Stimulated activated naive CD8-positive, alpha-beta T cell treated with anti-CD3 and anti-CD28 coated beads, Interleukin-15, Interleukin-2, amounts not matched to agents 100 U/mL and 50 U/mL, for 24 hours (primary cell): ENCODE measurements around the gene DOCK3.
A peak's percentile ranks its signal among the peaks of the same experiment; 100 is the strongest.
"Not testable (repeated sequence)": the region's sequence is repeated elsewhere in the genome, so short reads cannot be mapped to it uniquely, and the experiment has no call there.

Experiments used
- ATAC-seq: fragments of 150-1000 bp; cut with Tn5 transposase; one replicate; pipeline ENCODE4 v1.10.0; 2021
- DNase-seq: peaks from one replicate; pipeline ENCODE4 v3.0.0; 2021

Gene DOCK3

DNA sequence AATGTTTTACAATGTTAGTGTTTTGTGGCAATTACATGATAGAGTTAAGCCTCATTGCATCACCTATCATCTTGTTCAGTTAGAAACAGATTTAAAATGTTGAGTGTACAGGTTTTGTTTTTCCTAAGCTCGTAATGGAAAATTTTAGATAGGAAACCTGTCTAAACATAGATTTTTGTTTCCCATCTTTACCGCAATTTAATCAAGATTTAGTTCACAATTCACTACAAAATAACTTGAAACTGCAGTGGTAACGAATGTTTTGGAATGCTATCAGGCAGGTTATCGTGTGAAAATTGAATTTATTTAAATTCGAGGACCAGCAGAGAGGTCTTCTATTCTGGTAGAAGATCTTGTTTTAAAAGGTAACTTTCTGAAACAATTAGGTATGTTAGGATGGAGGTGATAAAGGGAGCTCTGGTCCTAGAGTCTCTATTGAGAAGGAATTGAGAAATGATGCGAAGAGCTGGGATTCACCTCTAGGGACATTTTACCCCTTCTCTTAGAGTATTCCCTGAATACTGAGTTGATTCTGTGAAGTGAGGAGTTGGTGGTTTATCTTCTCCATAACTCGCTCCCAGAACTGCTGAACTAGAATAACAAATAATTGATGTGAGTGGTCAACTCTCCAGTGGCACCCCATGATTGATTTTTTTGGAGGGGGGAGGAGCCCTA, 1.4 kb downstream of the DOCK3 start:
- ATAC-seq (no peak), DNase-seq (no peak)

DNA sequence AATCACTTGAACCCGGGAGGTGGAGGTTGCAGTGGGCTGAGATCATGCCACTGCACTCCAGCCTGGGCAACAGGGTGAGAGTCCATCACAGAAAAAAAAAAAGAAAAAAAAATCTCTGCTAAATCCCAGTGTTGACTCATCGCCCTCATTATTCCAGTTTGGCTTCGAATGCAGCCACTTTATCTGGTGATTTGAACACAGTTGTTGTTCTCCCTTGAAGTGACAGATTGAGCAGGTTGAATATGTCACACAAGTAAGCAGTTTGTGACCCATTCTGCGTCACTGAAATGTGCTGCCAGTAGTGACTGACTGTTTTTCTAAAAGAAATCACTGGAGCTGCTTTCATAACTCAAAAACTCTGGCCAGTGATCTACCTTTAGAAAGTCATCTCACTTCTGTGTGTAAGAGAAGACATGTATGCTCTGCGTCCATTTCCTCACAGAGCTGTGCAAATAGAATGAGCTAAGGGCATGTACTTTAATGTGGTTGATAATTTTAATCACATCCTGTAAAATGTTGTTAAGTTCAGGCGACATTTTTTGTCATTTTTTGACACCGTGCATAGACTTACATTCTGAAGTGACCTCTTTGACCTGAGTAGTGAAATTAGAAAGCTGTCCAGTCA, 12.5 kb downstream of the DOCK3 start:
- ATAC-seq (no peak), DNase-seq (no peak)

DNA sequence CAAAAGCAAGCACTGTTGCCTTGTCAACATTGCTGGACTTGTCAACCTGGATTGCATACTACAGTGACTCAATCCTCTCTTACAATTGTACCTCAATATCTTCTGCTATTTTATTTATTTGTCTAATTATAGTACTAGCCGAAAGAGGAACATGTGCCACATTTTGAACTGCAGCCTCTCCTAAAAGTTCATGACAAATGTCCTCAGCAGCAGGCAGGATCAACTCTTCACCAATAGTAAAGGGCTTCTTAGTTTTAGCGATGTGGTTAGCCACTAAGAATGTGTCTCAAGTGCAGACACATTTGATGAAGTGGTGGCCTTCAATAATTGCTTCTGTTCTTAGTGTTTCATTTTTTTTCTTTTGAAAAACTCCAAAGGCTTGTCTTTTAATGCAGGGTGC, 13.2 kb downstream of the DOCK3 start:
- DNase-seq (no peak), ATAC-seq (no peak)

DNA sequence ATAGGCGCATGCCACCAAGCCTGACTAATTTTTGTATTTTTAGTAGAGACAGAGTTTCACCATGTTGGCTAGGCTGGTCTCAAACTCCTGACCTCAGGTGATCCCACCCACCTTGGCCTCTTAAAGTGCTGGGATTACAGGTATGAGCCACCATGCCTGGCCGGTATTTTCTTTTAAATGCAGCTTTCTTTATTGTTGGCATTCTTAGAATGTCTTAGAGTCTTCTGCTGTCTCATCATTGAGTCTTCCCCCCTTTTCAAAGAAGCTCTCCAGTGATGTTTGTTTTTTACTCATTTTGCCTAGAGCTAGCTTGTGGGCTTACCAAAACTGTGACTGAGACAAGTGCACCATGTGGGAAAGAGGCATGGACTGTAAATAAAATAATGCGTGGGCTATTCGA, 13.9 kb downstream of the DOCK3 start:
- not testable (repeated sequence) for DNase-seq, ATAC-seq

DNA sequence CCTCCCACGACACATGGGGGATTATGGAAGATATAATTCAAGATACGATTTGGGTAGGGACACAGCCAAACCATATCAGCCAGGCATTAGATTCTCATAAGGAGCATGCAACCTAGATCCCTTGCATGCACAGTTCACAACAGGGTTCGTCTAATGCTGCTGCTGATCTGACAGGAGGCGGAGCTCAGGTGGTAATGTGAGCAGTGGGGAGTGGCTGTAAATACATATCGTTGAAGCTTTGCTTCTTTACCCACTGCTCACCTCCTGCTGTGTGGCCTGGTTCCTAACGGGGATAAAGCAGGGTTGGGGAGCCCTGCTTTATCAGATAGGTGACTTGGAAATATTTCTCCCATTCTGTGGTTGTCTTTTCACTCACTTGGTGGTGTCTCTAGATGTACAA, 14.8 kb downstream of the DOCK3 start:
- no peak for DNase-seq
- ATAC-seq = no peak

DNA sequence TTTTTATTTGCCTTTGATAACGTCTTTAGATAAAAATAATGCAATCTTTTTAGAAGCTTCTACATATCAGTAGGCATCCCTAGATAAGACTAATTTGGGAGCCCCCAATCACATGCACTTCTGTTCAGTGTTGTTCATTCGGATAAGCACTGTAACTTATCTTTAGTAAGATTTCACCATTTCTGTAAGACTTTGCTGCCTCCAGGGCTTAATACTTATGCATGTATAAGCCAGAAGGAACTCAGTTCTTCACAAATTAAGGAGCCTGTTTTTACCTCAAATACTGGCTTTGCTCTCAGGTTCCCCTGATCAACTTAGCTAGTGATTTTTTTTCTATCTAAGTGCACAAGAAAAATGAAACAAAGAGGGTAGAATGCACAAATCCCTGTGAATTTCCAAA, 20.3 kb downstream of the DOCK3 start:
- DNase-seq (no peak), ATAC-seq (no peak)

DNA sequence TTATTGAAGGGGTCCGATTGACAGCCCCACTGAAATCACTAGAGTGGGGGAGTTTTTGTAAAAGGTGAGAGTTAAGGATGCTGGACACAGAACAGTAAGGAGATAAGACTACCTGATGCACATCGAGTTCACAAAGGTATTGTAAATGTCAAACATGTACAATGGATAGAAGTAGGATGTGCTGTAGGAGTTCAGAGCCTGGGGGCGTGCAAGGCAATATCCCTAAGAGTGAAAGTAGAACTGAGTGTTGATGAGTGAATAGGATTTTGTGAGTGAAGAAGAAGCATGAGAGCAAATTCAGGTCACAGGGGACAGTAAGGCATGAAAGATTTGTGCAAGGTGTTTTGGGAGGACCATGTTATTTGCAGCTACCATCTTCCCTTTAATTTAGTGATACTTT, 21.5 kb downstream of the DOCK3 start:
- ATAC-seq (no peak), DNase-seq (no peak)

DNA sequence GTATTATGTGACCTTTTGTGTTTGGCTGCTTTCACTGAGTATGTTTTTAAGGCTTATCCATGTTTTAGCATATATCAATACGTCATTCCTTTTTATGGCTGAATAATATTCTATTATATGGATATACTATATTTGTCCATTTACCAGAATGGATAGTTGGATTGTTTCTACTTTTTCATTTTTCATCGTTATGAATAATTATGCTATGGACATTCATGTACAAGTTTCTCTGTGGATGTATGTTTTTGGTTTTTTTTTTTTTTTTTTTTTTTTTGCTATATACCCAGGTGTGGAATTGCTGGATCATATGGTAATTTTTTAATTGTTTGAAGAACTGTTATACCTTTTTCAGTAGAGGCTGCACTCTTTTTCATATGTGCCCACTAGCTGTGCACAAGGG, 23.5 kb downstream of the DOCK3 start:
- ATAC-seq (no peak), DNase-seq (no peak)

DNA sequence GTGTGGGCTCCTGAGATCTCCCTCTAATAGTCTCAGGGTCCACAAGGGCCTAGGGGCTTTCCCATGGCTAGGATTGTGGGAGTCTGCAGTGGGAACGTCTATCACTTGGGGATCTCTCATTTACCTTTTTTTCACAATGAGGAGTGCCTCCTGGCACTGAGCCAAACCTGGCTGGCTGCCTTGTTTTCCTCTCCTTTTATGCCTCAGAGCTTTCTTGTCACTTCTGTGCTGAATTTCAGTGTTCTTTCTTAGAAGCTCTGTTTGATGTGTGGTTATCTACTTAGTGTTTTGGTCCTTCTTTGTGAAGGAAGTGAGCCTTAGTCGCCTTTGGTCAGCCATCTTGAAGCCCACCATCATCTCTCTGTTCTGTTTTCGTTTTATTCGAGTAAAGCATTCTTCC, 33.9 kb downstream of the DOCK3 start:
- ATAC-seq (no peak), DNase-seq (peak; percentile 10)

DNA sequence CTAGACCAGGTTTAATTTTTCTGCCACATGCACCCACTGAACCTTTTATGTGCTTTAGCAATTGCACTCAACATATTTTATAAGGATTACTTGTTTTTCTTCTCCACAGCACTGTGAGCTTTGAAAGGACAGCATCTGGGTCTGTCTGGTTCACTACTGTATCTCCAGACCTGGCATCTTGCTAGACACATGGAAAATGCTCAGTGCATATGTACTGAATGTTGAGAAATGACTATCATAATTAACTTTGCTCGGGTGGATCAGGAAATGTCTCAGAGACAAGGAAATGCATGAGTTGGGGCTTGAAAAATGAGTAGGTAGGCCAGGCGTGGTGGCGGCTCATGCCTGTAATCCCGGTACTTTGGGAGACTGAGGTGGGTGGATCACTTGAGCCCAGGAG, 40.2 kb downstream of the DOCK3 start:
- ATAC-seq = no peak
- DNase-seq = no peak

DNA sequence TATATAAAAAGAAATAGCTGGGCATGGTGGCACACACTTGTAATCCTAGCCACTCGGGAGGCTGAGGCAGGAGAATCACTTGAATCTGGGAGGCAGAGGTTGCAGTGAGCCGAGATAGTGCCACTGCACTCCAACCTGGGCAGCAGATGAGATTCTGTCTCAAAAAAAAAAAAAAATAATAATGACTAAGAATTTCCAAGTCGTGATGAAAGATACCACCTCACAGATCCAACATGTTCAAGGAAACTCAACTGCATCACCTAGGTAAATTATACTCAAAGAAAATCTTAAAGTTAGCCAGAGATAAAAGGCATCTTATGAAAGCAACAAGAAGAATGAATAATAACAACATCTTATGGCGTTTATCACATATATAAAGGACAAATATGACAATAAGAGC, 50.1 kb downstream of the DOCK3 start:
- no peak for ATAC-seq
- no peak for DNase-seq

DNA sequence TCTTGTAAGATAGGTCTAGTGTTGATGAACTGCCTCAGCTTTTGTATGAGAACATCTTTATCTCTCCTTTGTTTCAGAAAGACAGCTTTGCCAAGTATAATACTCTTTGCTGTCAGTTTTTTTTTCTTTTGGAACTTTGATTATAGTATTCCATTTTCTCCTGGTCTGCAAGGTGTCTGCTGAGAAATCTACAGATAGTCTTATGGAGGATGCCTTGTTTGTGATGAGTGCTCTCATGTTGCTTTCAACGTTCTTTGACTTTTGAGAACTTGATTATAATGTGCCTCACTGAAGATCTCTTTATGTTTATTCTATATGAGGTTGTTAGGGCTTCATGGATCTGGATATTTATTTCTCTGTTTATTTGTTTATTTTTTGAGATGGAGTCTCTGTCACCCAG, 60.3 kb downstream of the DOCK3 start:
- ATAC-seq (no peak), DNase-seq (no peak)

DNA sequence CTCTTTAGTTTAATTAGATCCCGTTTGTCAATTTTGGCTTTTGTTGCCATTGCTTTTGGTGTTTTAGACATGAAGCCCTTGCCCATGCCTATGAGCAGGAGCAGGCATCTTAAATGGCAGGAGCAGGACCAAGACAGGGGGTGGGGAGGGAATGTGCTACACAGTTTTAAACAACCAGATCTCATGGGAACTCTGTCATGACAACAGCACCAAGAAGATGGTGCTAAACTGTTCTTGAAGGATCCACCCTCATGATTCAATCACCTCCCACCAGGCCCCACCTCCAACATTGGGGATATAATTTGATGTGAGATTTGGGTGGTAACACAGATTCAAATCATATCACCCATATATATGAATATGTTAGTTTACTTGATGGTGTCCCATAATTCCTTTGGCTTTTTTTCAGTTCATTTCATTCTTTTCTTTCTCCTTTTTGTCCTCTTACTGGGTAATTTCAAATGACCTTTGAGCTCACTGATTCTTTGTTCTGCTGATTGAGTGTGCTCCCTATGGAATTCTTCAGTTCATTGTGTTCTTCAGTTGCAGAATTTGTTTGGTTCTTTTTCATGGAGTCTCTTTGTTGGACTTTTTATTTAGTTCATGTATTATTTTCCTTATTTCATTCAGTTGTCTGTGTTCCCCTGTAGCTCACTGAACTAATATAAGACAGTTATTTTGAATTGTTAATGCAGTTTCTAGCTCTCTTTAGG, 62.6 kb downstream of the DOCK3 start:
- no peak for ATAC-seq
- DNase-seq = no peak

DNA sequence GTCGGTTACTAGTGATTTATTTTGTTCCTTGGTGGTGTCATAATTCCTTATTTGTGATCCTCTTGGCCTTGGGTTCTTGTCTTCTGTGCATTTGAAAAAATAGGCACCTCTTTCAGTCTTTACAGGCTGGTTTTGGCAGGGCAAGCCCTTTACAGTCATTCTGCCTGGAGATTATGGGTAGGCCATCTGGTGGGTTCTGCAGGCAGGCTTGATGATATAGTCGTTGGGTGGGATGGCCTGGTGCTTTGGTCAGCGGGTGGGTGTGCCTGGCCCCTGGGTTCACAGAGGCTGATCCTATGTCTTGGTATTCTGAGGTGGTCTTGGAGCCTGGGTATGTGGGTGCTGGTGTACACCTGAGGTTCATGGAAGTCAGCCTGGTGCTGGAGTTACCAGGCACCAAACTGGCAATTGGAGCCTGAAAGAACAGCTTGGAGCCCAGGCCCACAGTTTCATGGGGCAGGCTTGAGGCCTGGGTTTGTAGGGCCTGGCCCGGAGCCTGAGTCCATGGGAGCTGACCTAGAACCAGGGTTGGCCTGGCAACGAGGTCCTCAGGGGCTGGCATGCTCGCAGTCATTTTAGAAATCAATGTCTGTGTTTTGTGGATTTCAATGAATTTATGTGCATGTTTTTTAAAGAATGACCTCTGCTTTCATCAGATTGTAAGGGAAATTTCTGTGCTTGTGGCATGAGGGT, 63.3 kb downstream of the DOCK3 start:
- no peak for DNase-seq
- ATAC-seq = no peak

DNA sequence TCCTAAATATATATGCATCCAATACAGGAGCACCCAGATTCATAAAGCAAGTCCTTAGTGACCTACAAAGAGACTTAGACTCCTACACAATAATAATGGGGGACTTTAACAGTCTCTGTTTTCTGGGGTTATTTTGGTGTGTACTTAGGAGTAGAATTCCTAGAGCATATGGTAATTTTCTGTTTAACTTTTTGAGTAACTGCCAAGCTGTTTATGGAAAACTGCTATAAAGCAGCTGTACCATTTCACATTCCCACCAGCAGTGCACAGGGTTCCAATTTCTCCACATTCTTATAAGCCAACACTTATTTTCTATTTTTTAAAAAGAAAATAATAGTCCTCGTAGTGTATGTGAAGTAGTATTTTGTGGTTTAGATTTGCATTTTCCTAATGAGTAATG, 68.9 kb downstream of the DOCK3 start:
- DNase-seq (no peak), ATAC-seq (no peak)

DNA sequence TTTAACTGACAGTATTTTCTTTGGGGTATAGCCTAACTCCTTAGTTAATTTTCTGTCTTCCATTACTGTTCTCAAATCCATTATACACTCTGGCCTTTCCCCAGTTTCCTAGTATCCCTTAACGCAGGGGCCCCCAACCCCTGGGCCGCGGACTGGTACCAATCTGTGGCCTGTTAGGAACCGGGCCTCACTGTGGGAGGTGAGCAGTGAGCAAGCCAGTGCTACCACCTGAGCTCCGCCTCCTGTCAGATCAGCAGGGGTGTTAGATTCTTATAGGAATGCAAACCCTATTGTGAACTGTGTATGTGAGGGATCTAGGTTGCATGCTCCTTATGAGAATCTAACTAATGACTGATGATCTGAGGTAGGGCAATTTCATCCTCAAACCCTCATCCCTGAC, 75.1 kb downstream of the DOCK3 start:
- ATAC-seq (no peak), DNase-seq (no peak)

DNA sequence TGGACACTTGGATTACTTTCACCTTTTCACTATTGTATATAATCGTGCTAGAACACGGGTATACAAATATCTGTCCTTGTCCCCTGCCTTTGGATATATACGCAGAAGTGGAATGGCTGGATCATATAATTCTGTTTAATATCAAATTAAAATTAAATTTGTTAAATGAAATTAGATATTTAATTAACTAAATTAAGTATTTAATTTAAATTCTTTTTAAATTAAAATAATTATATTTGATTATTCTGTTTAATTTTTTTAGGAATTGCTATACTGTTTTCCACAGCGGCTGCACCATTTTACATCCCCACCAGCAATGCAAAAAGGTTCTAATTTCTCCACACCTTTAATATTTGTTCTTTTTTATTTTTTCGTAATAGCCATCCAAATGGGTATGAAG, 84.3 kb downstream of the DOCK3 start:
- DNase-seq = no peak
- no peak for ATAC-seq

DNA sequence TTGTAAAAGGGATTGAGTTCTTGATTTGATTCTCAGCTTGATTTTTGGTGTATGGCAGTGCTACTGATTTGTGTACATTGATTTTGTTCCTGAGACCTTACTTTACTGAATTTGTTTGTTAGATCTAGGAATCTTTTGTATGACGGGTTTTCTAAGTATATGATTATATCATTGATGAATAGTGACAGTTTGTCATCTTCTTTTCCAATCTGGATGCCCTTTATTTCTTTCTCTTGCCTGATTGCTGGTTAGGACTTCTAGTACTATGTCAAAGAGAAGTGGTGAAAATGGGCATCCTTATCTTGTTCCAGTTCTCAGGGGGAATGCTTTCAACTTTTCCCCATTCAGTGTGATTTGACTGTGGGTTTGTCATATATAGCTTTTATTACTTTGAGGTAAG, 103.0 kb downstream of the DOCK3 start:
- ATAC-seq (no peak), DNase-seq (no peak)

DNA sequence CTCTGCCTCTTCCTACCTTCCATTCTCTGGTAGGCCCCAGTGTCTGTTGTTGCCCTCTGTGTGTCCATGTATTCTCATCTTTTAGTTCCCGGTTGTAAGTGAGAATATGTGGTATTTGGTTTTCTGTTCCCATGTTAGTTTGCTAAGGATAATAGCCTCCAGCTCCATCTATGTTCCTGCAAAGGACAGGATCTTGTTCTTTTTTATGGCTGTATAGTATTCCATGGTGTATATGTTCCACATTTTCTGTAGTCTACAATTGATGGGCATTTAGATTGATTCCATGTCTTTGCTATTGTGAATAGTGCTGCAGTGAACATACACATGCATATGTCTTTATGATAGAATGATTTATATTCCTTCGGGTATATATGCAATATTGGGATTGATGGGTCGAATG, 107.0 kb downstream of the DOCK3 start:
- not testable (repeated sequence) for DNase-seq, ATAC-seq

DNA sequence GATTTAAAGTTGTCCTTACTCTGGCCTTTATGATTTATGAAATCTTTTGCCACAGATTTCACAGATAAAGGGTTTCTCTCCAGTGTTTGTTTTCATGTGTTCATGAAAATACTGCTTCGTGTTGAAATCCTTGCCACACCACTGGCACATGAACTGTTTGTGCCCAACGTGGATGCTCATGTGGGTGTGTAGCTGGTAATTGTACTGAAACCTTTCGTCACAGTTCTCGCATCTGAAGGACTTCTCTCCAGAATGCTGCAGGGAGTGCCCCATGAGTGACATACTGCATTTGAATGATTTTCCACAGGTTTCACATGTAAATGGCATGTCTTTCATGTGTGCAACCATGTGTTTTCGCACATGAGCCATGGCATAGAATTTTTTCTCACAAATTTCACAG, 111.9 kb downstream of the DOCK3 start:
- ATAC-seq (no peak), DNase-seq (no peak)

DNA sequence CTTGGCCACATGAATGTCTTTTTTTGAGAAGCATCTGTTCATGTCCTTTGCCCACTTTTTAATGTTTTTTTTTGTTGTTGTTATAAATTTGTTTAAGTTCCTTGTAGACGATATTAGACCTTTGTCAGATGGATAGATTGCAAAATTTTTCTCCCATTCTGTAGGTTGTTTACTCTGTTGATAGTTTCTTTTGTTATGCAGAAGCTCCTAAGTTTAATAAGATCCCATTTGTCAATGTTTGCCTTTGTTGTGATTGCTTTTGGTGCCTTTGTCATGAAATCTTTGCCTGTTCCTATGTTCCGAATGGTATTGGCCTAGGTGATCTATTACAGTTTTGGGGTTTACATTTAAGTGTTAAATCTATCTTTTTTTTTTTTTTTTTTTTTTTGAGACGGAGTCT, 116.2 kb downstream of the DOCK3 start:
- DNase-seq, ATAC-seq: not testable (repeated sequence)

DNA sequence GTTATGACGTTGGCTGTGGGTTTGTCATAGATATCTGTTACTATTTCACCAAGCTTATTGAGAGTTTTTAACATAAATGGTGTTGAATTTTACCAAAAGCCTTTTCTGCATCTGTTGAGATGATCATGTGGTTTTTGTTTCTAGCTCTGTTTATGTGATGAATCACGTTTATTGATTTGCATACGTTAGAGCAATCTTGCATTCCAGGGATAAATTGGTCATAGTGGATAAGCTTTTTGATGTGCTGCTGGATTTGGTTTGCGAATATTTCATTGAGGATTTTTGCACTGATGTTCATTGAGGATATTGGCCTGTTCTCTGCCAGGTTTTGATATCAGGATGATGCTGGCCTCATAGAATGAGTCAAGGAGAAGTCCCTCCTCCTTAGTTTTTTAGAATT, 117.8 kb downstream of the DOCK3 start:
- ATAC-seq (no peak), DNase-seq (no peak)

DNA sequence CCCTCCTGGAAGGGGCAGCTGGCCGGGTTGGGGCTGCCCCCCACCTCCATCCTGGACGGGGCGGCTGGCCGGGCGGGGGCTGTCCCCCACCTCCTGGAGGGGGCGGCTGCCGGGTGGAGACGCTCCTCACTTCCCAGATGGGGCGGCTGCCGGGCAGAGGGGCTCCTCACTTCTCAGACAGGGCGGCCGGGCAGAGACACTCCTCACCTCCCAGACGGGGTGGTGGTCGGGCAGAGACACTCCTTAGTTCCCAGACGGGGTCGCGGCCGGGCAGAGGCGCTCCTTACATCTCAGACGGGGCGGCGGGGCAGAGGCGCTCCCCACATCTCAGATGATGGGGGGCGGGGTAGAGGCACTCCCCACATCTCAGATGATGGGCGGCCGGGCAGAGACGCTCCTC, 129.1 kb downstream of the DOCK3 start:
- ATAC-seq, DNase-seq: not testable (repeated sequence)
